Gastrocnemius medialis (tissue), 4 donors: ENCODE results near the gene STPG1. TPM values are rescaled to one million over a fixed set of nuclear protein-coding genes. Genes with fewer than 3 reads are reported as not detected.
A peak's percentile ranks its signal among the peaks of the same experiment; 100 is the strongest.

Experiments used
- ATAC-seq, 2 donors: fragments of 150-250 bp; one replicate each; pipeline ENCODE4 v1.9.1; 2016
- DNase-seq, 2 donors: peaks; one replicate each; pipeline ENCODE4 v3.0.0-alpha.2; 2019
- H3K27ac ChIP-seq, 4 donors: fragments of 200-600 bp; sonication (generic); 1 replicate in 1 of 4; 2 replicates in 3 of 4; pipeline ENCODE4 v1.5.1; 2016 to 2018; ENCODE audit warnings: mild to moderate bottlenecking in 2 of 4, moderate library complexity in 1 of 4
- H3K27me3 ChIP-seq, 3 donors: fragments of 200-600 bp; sonication (generic) in 2 of 3; 1 replicate in 1 of 3; 2 replicates in 2 of 3; pipeline versions ENCODE4 v1.5.1 to v1.6.0; 2016 to 2019; ENCODE audit warnings: mild to moderate bottlenecking in 1 of 3, moderate library complexity in 1 of 3
- H3K36me3 ChIP-seq, 2 donors: fragments of 200-600 bp; sonication (generic) in 1 of 2; one replicate each; pipeline ENCODE4 v1.5.1; 2017 to 2018
- H3K4me1 ChIP-seq, 2 donors: fragments of 200-600 bp; sonication (generic) in 1 of 2; one replicate each; pipeline ENCODE4 v1.5.1; 2016 to 2017; ENCODE audit warnings: mild to moderate bottlenecking in 2 of 2
- H3K4me3 ChIP-seq, 4 donors: fragments of 200-600 bp; sonication (generic) in 3 of 4; 1 replicate in 1 of 4; 2 replicates in 3 of 4; pipeline ENCODE4 v1.5.1; 2016 to 2019; ENCODE audit warnings: mild to moderate bottlenecking in 2 of 4
- H3K9me3 ChIP-seq, 3 donors: fragments of 200-600 bp; sonication (generic) in 2 of 3; 1 replicate in 1 of 3; 2 replicates in 2 of 3; pipeline ENCODE4 v1.5.1; 2016 to 2019
- CTCF ChIP-seq, 5 experiments: fragments of 450-650 bp in 3 of 5; fragments of 200-600 bp in 2 of 5; sonication (generic) in 2 of 5; IDR thresholded peaks in 4 of 5; conservative IDR thresholded peaks in 1 of 5; 1 replicate in 4 of 5; 2 replicates in 1 of 5; pipeline ENCODE4 v1.5.1; 2016 to 2019; ENCODE audit warnings: antibody characterized with exemption in 5 of 5, mild to moderate bottlenecking in 3 of 5, moderate library complexity in 3 of 5
- POLR2A ChIP-seq, 2 donors: fragments of 450-650 bp; IDR thresholded peaks; one replicate each; pipeline ENCODE4 v1.6.1; 2017; ENCODE audit warnings: antibody characterized with exemption in 2 of 2, mild to moderate bottlenecking in 2 of 2, moderate library complexity in 2 of 2
- in situ Hi-C, 4 donors: fragments of 200-750 bp; cut with MboI; loops; one replicate each; pipeline versions ENCODE4 v1.15.0 to v1.8.0; 2017; ENCODE audit warnings: low sequenced_read_pairs in 4 of 4
- intact Hi-C: fragments of 100-400 bp; cut with DNase I; formaldehyde crosslinking; loops from one replicate; pipeline ENCODE4 v1.15.1; 2023; ENCODE audit warnings: low total_unique reads
- total RNA-seq, 4 donors: library from RNA; depleted of rRNA; stranded (reverse); fragments of >200 nt; gene quantifications; one replicate each; pipeline versions ENCODE4 v1.1.0 to v1.2.3, GENCODE V29; 2016

STPG1 gene
- total RNA-seq, 4 donors from 2014 or later, result 0.39 to 2.1 (median 0.52) TPM

GRCh38 chr1:24415334-24415909 lies 1.8 kb upstream of the STPG1 start, which contains the start of gene NIPAL3:
TSS of gene NIPAL3 (plus strand) at chr1:24415802. CDS start at chr1:24419548, 3,746 bp downstream.
- ATAC-seq (peak; percentile 94 to 97), DNase-seq (peak; percentile 95 to 98)
- no peaks in the 10 kb centered on the region for H3K36me3 ChIP-seq
- H3K4me3 ChIP-seq, result peak within 1 kb of the TSS; percentile 59 to 88 (median 76)
- in situ Hi-C loops (loop anchor here in 2 of 4 donors (25.0 kb wide), 1 partner anchor 222 kb away; the partner anchor contains the start of gene SRRM1 (in 2 of the 2)), intact Hi-C loops (loop anchor here (10.0 kb wide), 1 partner anchor 229 kb away; the partner anchor contains the start of gene SRRM1)
- TF ChIP-seq POLR2A (IDR thresholded peaks at IDR 0.05), result no peak
- peak; percentile 72 to 84 (median 82) for TF ChIP-seq CTCF (IDR thresholded peaks at IDR 0.05 in 4 of 5, conservative IDR thresholded peaks at IDR 0.05 in 1 of 5)
- H3K27me3 ChIP-seq, result no peaks in the 10 kb centered on the region
- peaks cover 5 to 24% of the 10 kb centered on the region in 2 donors for H3K4me1 ChIP-seq
- peak within 1 kb of the TSS in 3 of 4 donors; percentile 3 to 50 (median 35) for H3K27ac ChIP-seq
- no peaks in the 10 kb centered on the region for H3K9me3 ChIP-seq

- no peak for ATAC-seq
- in situ Hi-C loops (loop anchor here in 2 of 4 donors (25.0 kb wide), 1 partner anchor 222 kb away; the partner anchor contains the start of gene SRRM1 (in 2 of the 2)), intact Hi-C loops (loop anchor here (10.0 kb wide), 1 partner anchor 230 kb away; the partner anchor contains the start of gene SRRM1)
- no peaks in the 10 kb centered on the region for H3K27me3 ChIP-seq
- DNase-seq, result no peak
- peak overlapping the region; percentile 59 to 88 (median 76) for H3K4me3 ChIP-seq
- peaks cover 5 to 24% of the 10 kb centered on the region in 2 donors for H3K4me1 ChIP-seq
- H3K9me3 ChIP-seq, result no peaks in the 10 kb centered on the region
- H3K36me3 ChIP-seq, result no peaks in the 10 kb centered on the region
- H3K27ac ChIP-seq, result peak overlapping the region in 2 of 4 donors; percentile 3 to 50
- no peak for TF ChIP-seq POLR2A (IDR thresholded peaks at IDR 0.05)
These were observed 1.3 kb upstream of the STPG1 start for GRCh38 chr1:24414775-24415333.

GRCh38 chr1:24412408-24412807 lies 1.2 kb downstream of the STPG1 start:
- H3K36me3 ChIP-seq, result no peaks in the 10 kb centered on the region
- no peak overlapping the region for H3K27ac ChIP-seq
- in situ Hi-C loops, result loop anchor here in 2 of 4 donors (25.0 kb wide), 1 partner anchor 225 kb away; the partner anchor contains the start of gene SRRM1 (in 2 of the 2)
- H3K4me1 ChIP-seq, result peaks cover 5 to 24% of the 10 kb centered on the region in 2 donors
- TF ChIP-seq POLR2A (IDR thresholded peaks at IDR 0.05), result no peak
- no peak for TF ChIP-seq CTCF (IDR thresholded peaks at IDR 0.05 in 4 of 5, conservative IDR thresholded peaks at IDR 0.05 in 1 of 5)
- DNase-seq, result no peak
- no peaks in the 10 kb centered on the region for H3K27me3 ChIP-seq
- no peak for ATAC-seq
- no peak overlapping the region for H3K4me3 ChIP-seq
- intact Hi-C loops, result loop anchor here (10.0 kb wide), 1 partner anchor 232 kb away; the partner anchor contains the start of gene SRRM1
- no peaks in the 10 kb centered on the region for H3K9me3 ChIP-seq

- Histone ChIP-seq H3K9me3 (no peaks in the 10 kb centered on the region), H3K27ac (no peak overlapping the region), H3K4me3 (no peak overlapping the region), H3K36me3 (no peaks in the 10 kb centered on the region), H3K27me3 (no peaks in the 10 kb centered on the region), H3K4me1 (peaks cover 5 to 24% of the 10 kb centered on the region in 2 donors)
- intact Hi-C loops (loop anchor here (10.0 kb wide), 1 partner anchor 233 kb away; the partner anchor contains the start of gene SRRM1), in situ Hi-C loops (loop anchor here in 2 of 4 donors (25.0 kb wide), 1 partner anchor 225 kb away; the partner anchor contains the start of gene SRRM1 (in 2 of the 2))
- ATAC-seq (no peak), DNase-seq (no peak)
- TF ChIP-seq POLR2A (IDR thresholded peaks at IDR 0.05), result no peak
- TF ChIP-seq CTCF (IDR thresholded peaks at IDR 0.05 in 4 of 5, conservative IDR thresholded peaks at IDR 0.05 in 1 of 5), result no peak
These were observed 1.6 kb downstream of the STPG1 start for GRCh38 chr1:24411963-24412362.

- TF ChIP-seq POLR2A (IDR thresholded peaks at IDR 0.05), result no peak
- no peak for TF ChIP-seq CTCF (IDR thresholded peaks at IDR 0.05 in 4 of 5, conservative IDR thresholded peaks at IDR 0.05 in 1 of 5)
- no peak overlapping the region for H3K4me3 ChIP-seq
- intact Hi-C loops (loop anchor here (10.0 kb wide), 1 partner anchor 234 kb away; the partner anchor contains the start of gene SRRM1), in situ Hi-C loops (loop anchor here in 2 of 4 donors (25.0 kb wide), 1 partner anchor 227 kb away; the partner anchor contains the start of gene SRRM1 (in 2 of the 2))
- ATAC-seq (no peak), DNase-seq (no peak)
- H3K27ac ChIP-seq, result no peak overlapping the region
- H3K9me3 ChIP-seq, result no peaks in the 10 kb centered on the region
- peaks cover 5 to 12% of the 10 kb centered on the region in 2 donors for H3K4me1 ChIP-seq
- H3K27me3 ChIP-seq, result no peaks in the 10 kb centered on the region
- no peaks in the 10 kb centered on the region for H3K36me3 ChIP-seq
These were observed 2.8 kb downstream of the STPG1 start for GRCh38 chr1:24410750-24411149.
